HepG2 (cell line): ENCODE results near the gene ACSS3. TPM values are rescaled to one million over a fixed set of nuclear protein-coding genes. Genes with fewer than 3 reads are reported as not detected.

ENCODE experiments used
- ATAC-seq: fragments of 200-7000 bp; cut with Tn5 transposase; 3 replicates; pipeline ENCODE4 v1.9.1; 2020; ENCODE audit warnings: mild to moderate bottlenecking, moderate library complexity
- BruUV-seq: library from RNA; stranded (reverse); fragments of 400-500 nt; replicated peaks from 2 replicates; lab custom pipeline; 2021; lab: Mats Ljungman, UMichigan
- CTCF ChIA-PET: fragments of 300-600 bp; formaldehyde crosslinking; extraction: SDS; loops from one replicate; lab custom pipeline; 2021; ENCODE audit warnings: low total read pairs, inconsistent platforms, low intra/inter-chr PET ratio; lab: Yijun Ruan, JAX
- POLR2A ChIA-PET: fragments of 350-600 bp; sonication (Branson Sonifier 250); formaldehyde crosslinking; loops from one replicate; lab custom pipeline; 2020; ENCODE audit warnings: antibody characterized with exemption, inconsistent platforms; lab: Yijun Ruan, JAX
- DNase-seq: peaks from one replicate; pipeline ENCODE4 v3.0.0-alpha.2; 2015; ENCODE audit warnings: low spot score
- FAIRE-seq: peaks from 3 replicates; lab custom pipeline; 2011; peaks lifted over from hg19 to GRCh38; lab: Jason Lieb, UNC
- H2AFZ ChIP-seq: one replicate; pipeline ENCODE4 v1.6.1; 2011; ENCODE audit warnings: low read length, inconsistent platforms
- H3K27ac ChIP-seq: fragments of 300-600 bp; 3 replicates; pipeline ENCODE4 v1.8.0; 2011; ENCODE audit warnings: mixed run types, mild to moderate bottlenecking, mixed read lengths, low read length, inconsistent platforms; ENCODE audit not compliant: insufficient read depth; ENCODE audit errors: extremely low read length
- H3K27me3 ChIP-seq, 2 experiments: fragments of 200-600 bp in 1 of 2; 2 replicates in 1 of 2; 3 replicates in 1 of 2; pipeline versions ENCODE4 v1.6.0 to v1.8.0; 2011; ENCODE audit warnings: low read length in 2 of 2, mild to moderate bottlenecking in 2 of 2, moderate library complexity in 2 of 2, inconsistent platforms in 1 of 2; ENCODE audit not compliant: insufficient read depth in 2 of 2, control insufficient read depth in 1 of 2
- H3K36me3 ChIP-seq, 2 experiments: fragments of 200-600 bp in 1 of 2; replicated peaks in 1 of 2; 2 replicates in 1 of 2; 3 replicates in 1 of 2; pipeline versions ENCODE4 v1.5.1 to v1.8.0; 2011; ENCODE audit warnings: low read length in 2 of 2, inconsistent platforms in 1 of 2; ENCODE audit not compliant: insufficient read depth in 2 of 2, control insufficient read depth in 1 of 2
- H3K4me1 ChIP-seq: 2 replicates; pipeline ENCODE4 v1.5.1; 2012; ENCODE audit warnings: low read length, inconsistent platforms; ENCODE audit not compliant: insufficient read depth
- H3K4me2 ChIP-seq: 2 replicates; pipeline ENCODE4 v1.6.0; 2011; ENCODE audit warnings: low read depth, low read length, inconsistent platforms
- H3K4me3 ChIP-seq, 3 experiments: fragments of 200-600 bp in 1 of 3; sonication (generic), shearing (Covaris generic) in 1 of 3; replicated peaks in 1 of 3; 2 replicates each; pipeline ENCODE4 v1.5.1; 2011 to 2016; ENCODE audit warnings: low read length in 3 of 3, inconsistent platforms in 2 of 3, low read depth in 2 of 3, mild to moderate bottlenecking in 2 of 3, control low read depth in 1 of 3, mixed read lengths in 1 of 3; ENCODE audit not compliant: insufficient read depth in 1 of 3
- H3K79me2 ChIP-seq: one replicate; pipeline ENCODE4 v1.6.1; 2011; ENCODE audit warnings: low read length, inconsistent platforms; ENCODE audit not compliant: insufficient read depth
- H3K9ac ChIP-seq: 2 replicates; pipeline ENCODE4 v1.6.0; 2011; ENCODE audit warnings: mild to moderate bottlenecking, low read depth, low read length, inconsistent platforms; ENCODE audit not compliant: insufficient read depth
- H3K9me3 ChIP-seq: 2 replicates; pipeline ENCODE4 v1.5.1; 2012; ENCODE audit warnings: mild to moderate bottlenecking, low read length
- H4K20me1 ChIP-seq: 2 replicates; pipeline ENCODE4 v1.6.0; 2011; ENCODE audit warnings: inconsistent platforms, mild to moderate bottlenecking, low read length, moderate library complexity; ENCODE audit not compliant: insufficient read depth
- RBM22 ChIP-seq: fragments of 200-400 bp; formaldehyde crosslinking; optimal IDR thresholded peaks from 2 replicates; pipeline ENCODE3; 2017; ENCODE audit warnings: mild to moderate bottlenecking, low read length, moderate library complexity
- SP1 ChIP-seq, 2 experiments: fragments of 450-650 bp in 1 of 2; sonication (generic) in 1 of 2; formaldehyde crosslinking in 1 of 2; IDR thresholded peaks; 2 replicates each; pipeline versions ENCODE4 v1.4.0 to v1.6.1; 2016 to 2020; ENCODE audit warnings: missing genetic modification reagents in 1 of 2
- ZFP36 ChIP-seq: fragments of 150-350 bp; IDR thresholded peaks from 2 replicates; pipeline ENCODE4 v1.6.1; 2018; ENCODE audit warnings: borderline replicate concordance, low read length, low read depth; ENCODE audit not compliant: partially characterized antibody
- ZNF468 ChIP-seq: sonication (generic); formaldehyde crosslinking; IDR thresholded peaks from 2 replicates; pipeline ENCODE4 v1.8.0; 2022; ENCODE audit warnings: mild to moderate bottlenecking, moderate library complexity, missing genetic modification reagents
- ZNF704 ChIP-seq: sonication (generic); formaldehyde crosslinking; IDR thresholded peaks from 2 replicates; pipeline ENCODE4 v1.8.1; 2023; ENCODE audit warnings: mild to moderate bottlenecking, inconsistent platforms, moderate library complexity, missing genetic modification reagents, borderline replicate concordance
- WGBS: methylation state at CpG from one replicate; pipeline ENCODE4 v1.1.6; 2017; ENCODE audit warnings: low lambda C conversion rate; 5-methylcytosine and 5-hydroxymethylcytosine counted together
- in situ Hi-C: cut with HindIII; loops from 2 replicates; pipeline ENCODE4 v1.10.0; 2017; ENCODE audit warnings: low pct_unique_long_range_greater_than_20kb; ENCODE audit not compliant: extremely low pct_ligation_motif_present
- intact Hi-C: fragments of 100-400 bp; cut with micrococcal nuclease; formaldehyde crosslinking; loops from one replicate; pipeline ENCODE4 v1.10.0; 2022; ENCODE audit not compliant: unreplicated experiment
- polyA plus RNA-seq, 8 experiments: library from polyadenylated mRNA; depleted of rRNA in 3 of 8; stranded (reverse) in 7 of 8; unstranded in 1 of 8; fragments of >200 nt; fragmentation: Illumina TruSeq in 4 of 8; extraction: Trizol in 4 of 8; gene quantifications; 2 replicates each; pipeline versions ENCODE4 v1.2.1 to v1.2.3, GENCODE V29; 2011 to 2016; ENCODE audit warnings: low read depth in 4 of 8, missing spikeins in 1 of 8, mixed read lengths in 1 of 8; ENCODE audit not compliant: insufficient read depth in 1 of 8
- total RNA-seq, 5 experiments: library from RNA; depleted of rRNA; stranded (reverse); fragments of >200 nt; fragmentation: Illumina TruSeq; extraction: Trizol; gene quantifications; 2 replicates each; pipeline ENCODE4 v1.2.3, GENCODE V29; 2016; ENCODE audit warnings: low read depth in 1 of 5

The ACSS3 gene
- total and polyA plus RNA-seq, 2 of the 13 experiments (the other 11 are each of a cell fraction or from before 2014, with no cell fraction given): 79.5 to 86.3 TPM

DNA sequence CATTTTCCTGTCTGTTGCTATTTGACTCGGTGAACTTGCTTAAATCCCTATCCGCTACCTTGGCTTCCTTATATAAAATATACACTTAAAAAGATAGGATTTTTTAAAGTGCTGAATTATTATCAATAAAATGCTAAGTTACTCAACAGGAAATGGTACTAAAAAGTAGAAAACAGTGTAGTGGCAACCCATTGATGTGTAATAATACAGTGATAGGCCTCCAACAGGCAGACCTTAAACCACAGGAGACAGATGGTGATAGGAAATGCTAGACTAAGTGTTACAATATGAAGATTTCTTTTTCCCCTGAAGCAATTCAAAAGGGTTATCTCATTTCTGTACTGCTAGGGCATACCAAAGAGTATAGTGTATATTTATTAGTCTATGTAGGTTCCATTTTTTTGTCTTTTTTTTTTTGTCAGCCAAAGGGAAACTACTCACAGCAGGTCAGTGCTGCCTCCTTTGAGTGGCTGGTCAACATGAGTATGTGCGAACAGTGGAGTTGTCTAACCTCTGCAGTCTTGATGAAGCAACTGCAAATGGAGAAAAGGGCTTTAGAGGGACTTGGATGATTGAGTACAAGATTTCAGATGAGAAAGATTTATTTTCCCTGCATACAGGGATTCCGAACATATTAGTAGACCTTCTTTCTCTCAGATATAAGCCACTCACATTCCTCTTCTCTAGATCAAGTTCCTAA lies 183.8 kb downstream of the ACSS3 start:
- TF ChIP-seq ZNF704 (CRISPR knock-in tag) (no peak), ZFP36 (no peak), ZNF468 (CRISPR knock-in tag) (no peak), RBM22 (peak; percentile 36)
- no TSS peak for BruUV-seq
- H2AFZ ChIP-seq: no peak overlapping the region
- H3K4me3 ChIP-seq: no peak overlapping the region
- peaks cover 4 to 5% of the 10 kb centered on the region in 2 experiments; a peak in 1 of 5 replicates for H3K36me3 ChIP-seq
- no peaks in the 10 kb centered on the region for H3K79me2 ChIP-seq
- H3K27me3 ChIP-seq: no peaks in the 10 kb centered on the region
- no peaks in the 10 kb centered on the region for H3K4me1 ChIP-seq
- in situ Hi-C loops: no loop called here
- no peak overlapping the region for H3K27ac ChIP-seq
- intact Hi-C loops: no loop called here
- FAIRE-seq (no peak), ATAC-seq (peak; percentile 75), DNase-seq (no peak)
- no peak overlapping the region for H3K4me2 ChIP-seq
- CTCF ChIA-PET: no interaction called here
- H4K20me1 ChIP-seq: no peaks in the 10 kb centered on the region
- WGBS: 98% methylated on average over 4 of the region's 4 CpGs
- POLR2A ChIA-PET: no interaction called here
- no peak overlapping the region for H3K9ac ChIP-seq
- H3K9me3 ChIP-seq: no peaks in the 10 kb centered on the region

DNA sequence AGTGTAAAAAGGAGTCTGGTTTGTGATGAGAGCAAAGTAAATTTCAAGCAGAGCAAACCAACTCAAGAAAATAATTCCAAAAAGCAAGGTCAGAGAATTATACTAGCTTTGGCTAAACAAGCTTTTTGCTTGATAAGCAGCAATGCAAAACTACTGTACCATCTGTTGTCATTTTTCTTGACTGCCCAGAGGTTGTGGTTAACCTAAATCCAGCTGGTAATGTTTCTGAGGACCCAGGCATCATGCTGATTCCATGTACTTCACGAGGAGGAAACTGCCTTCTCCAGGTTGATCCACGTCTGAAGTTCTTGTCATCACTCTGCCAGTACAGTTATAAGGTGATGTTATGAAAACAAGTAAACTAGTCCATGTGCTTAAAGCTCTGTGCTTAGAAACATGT lies 185.2 kb downstream of the ACSS3 start:
- TF ChIP-seq RBM22 (peak; percentile 57), SP1 (IDR thresholded peaks at IDR 0.05) (no peak), SP1 (CRISPR knock-in tag; IDR thresholded peaks at IDR 0.05) (no peak)
- no peak for ATAC-seq
- Histone ChIP-seq H3K9me3 (no peaks in the 10 kb centered on the region), H3K79me2 (no peaks in the 10 kb centered on the region), H3K27ac (no peak overlapping the region), H3K4me1 (no peaks in the 10 kb centered on the region), H3K9ac (no peak overlapping the region), H3K4me2 (no peak overlapping the region), H4K20me1 (no peaks in the 10 kb centered on the region), H3K4me3 (no peak overlapping the region), H3K27me3 (no peaks in the 10 kb centered on the region), H3K36me3 (peaks cover 0 to 2% of the 10 kb centered on the region in 2 experiments; a peak in 1 of 5 replicates), H2AFZ (no peak overlapping the region)
- POLR2A ChIA-PET: no interaction called here
- CTCF ChIA-PET: no interaction called here
- WGBS: 93% methylated on average over 2 of the region's 2 CpGs
- intact Hi-C loops (no loop called here), in situ Hi-C loops (no loop called here)
- no TSS peak for BruUV-seq
- no peak for FAIRE-seq
- DNase-seq: no peak
